WI38 (cell line): ENCODE measurements around the gene ATXN7L2.

Experiments used
- H3K4me3 ChIP-seq: 2 replicates; pipeline ENCODE4 v1.5.1; 2011; ENCODE audit warnings: low read depth, mild to moderate bottlenecking, control low read depth, low read length
- CTCF ChIP-seq: IDR thresholded peaks from 2 replicates; pipeline ENCODE4 v1.5.1; 2012; ENCODE audit warnings: low read depth, mild to moderate bottlenecking, control low read depth, low read length

Gene ATXN7L2

GRCh38 chr1:109532365-109533136 lies 48.8 kb downstream of the ATXN7L2 start:
- peak overlapping the region; percentile 13; the same call in 1 of the 2 replicates for H3K4me3 ChIP-seq
- TF ChIP-seq CTCF = peak; percentile 94

- TF ChIP-seq CTCF = no peak
- no peak overlapping the region for H3K4me3 ChIP-seq
These were observed 50.7 kb downstream of the ATXN7L2 start for GRCh38 chr1:109534307-109534858.

GRCh38 chr1:109535481-109535880 lies 51.8 kb downstream of the ATXN7L2 start:
- TF ChIP-seq CTCF = no peak
- no peak overlapping the region for H3K4me3 ChIP-seq

GRCh38 chr1:109535971-109536491 lies 52.3 kb downstream of the ATXN7L2 start:
- no peak for TF ChIP-seq CTCF
- H3K4me3 ChIP-seq = no peak overlapping the region

- H3K4me3 ChIP-seq = no peak overlapping the region
- TF ChIP-seq CTCF = no peak
These were observed 53.9 kb downstream of the ATXN7L2 start for GRCh38 chr1:109537450-109538178.

- TF ChIP-seq CTCF = no peak
- H3K4me3 ChIP-seq = no peak overlapping the region
These were observed 55.3 kb downstream of the ATXN7L2 start for GRCh38 chr1:109538827-109539555.
